GM19397 (cell line): ENCODE results near the gene NFAM1.

ENCODE experiments used
- ATAC-seq: cut with Tn5 transposase; IDR thresholded peaks from one replicate; pipeline ENCODE4 v1.9.1; 2021; ENCODE audit warnings: mild to moderate bottlenecking, moderate library complexity; ENCODE audit not compliant: unreplicated experiment

Gene NFAM1

DNA sequence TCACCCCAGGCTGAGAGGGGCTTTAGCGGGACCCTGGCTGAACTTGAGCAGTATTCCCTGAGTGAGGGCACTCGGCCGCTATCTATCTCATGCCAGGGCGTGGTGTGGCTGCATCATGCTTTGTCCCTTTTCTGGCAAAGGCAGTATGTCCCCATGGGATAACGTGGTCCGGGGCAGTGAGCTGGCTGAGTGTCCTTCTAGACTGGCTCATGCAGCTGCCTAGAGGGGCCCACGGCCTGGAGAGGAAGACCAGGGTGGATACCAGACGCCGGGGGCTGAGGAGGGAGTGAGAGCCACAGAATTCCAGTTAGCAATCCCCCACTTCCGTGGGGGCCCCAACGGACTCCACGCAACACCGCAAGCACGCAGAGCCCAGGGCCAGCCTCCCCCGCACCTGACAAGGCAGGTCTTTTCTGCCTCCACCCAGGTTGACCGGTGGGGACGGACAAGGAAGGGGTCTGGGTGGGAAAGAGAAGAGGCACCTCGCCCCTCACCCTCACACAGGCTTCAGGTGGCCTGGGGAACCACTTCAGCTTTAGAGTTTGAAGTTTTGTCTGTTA lies 15.5 kb downstream of the NFAM1 start:
- no peak for ATAC-seq

GRCh38 chr22:42414565-42415303 lies 17.5 kb downstream of the NFAM1 start:
- ATAC-seq = no peak

DNA sequence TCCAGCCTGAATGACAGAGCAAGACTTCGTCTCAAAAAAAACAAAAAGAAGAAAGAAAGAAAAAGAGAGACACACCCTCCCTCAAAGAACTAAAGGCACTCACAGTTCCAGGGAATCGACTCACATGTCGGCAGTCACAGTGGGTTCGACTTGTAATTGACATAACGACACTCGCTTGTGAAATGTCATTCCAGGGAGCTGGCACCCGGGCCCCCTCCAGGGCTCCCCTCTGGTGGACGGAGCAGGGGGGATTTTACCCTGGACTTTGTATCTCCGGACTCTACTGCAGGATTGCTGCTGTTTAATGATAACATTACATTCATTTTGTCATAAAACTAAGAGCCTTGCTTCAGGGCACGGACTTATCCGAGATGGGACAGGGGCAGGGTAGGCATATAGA lies 18.2 kb downstream of the NFAM1 start:
- no peak for ATAC-seq

- no peak for ATAC-seq
These were observed 19.4 kb downstream of the NFAM1 start for GRCh38 chr22:42412744-42413333.

DNA sequence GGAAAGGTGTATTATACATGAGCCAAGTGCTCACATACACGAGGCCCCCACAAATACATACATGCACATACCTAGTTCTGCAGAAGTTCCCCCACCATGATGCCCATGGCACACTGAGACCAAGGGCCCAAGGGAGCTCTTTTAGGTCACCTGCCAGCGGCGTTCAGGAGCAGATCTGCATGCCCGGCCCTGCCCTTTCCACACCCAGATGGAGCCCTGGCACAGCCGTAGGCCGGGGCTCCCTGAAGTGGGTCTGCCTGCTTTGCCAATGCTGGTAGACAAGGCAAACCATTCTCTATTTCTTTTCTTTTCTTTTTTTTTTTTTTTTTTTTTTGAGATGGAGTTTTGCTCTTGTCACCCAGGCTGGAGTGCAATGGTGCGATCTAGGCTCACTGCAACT lies 21.5 kb downstream of the NFAM1 start:
- ATAC-seq = no peak

DNA sequence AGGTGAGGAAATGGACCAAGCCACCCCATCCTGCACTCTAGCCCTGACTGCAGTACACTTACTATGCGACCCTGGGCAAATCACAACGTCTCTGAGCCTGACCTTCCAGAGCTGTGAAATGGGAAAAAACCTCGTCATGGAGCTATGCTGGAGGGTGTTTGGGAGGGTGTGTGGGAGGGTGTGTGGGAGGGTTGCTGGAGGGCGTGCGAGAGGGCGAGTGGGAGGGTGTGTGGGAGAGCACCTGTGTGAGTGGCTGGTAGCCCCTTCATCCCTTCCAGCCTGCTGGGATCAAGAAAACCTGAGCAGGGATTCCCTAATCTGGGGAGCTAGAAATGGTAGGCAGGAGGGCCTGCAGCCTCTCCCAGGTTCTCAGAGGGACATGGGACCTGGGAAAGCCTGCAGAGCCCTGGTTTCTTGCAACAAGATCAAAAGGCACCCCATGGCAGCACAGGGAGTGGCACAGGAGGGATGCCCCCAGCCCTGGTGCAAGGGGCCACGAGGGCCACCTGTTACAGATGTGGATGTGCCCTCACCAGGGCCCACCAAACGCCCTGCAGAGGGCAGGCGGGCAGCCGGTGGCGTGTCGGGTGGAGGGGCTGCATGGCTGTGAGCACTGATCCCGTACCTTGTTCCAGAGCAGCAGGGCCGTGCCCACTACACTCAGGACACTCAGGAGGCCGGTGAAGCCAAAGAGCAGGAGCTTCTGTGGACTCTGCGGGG lies 23.2 kb downstream of the NFAM1 start:
- no peak for ATAC-seq

DNA sequence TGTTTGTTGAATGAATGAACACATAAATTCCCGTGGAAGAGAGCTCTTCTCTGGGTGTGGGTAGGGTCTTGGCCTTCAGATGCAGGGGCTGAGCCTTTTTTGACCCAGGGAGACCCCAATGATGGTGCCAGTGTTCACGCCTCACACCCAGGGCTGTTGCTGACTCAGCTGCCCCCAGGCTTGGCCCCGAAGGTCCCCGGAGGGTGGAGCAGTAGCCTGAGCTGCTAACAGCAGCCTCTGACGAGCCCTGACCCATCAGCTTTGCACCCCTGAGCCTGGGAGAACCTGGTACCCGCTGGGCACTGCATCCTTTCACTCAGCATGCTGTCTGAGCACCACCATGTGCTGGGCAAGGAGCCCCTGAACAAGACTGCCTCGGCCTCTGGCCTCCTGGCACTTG lies 23.9 kb downstream of the NFAM1 start:
- ATAC-seq = no peak

DNA sequence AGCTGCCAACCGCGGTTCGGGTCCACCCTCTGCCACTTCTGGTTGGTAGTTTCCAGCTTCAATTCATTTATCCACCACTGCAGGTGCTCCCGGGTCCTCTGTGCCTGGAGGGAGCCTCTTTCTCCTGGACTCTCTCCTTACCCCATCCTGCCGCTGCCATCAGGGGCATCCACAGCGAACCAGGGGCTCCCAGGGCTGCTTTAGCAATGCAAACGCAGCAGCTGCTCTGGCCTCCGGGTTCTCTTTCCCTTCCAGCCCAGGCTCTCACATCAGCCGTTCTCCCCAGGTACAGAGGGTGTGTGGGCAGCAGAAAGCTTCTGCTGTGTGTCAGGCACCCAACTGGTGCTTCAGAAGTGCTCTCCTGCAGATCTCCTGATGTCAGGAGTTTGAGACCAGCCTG lies 27.9 kb downstream of the NFAM1 start:
- no peak for ATAC-seq

DNA sequence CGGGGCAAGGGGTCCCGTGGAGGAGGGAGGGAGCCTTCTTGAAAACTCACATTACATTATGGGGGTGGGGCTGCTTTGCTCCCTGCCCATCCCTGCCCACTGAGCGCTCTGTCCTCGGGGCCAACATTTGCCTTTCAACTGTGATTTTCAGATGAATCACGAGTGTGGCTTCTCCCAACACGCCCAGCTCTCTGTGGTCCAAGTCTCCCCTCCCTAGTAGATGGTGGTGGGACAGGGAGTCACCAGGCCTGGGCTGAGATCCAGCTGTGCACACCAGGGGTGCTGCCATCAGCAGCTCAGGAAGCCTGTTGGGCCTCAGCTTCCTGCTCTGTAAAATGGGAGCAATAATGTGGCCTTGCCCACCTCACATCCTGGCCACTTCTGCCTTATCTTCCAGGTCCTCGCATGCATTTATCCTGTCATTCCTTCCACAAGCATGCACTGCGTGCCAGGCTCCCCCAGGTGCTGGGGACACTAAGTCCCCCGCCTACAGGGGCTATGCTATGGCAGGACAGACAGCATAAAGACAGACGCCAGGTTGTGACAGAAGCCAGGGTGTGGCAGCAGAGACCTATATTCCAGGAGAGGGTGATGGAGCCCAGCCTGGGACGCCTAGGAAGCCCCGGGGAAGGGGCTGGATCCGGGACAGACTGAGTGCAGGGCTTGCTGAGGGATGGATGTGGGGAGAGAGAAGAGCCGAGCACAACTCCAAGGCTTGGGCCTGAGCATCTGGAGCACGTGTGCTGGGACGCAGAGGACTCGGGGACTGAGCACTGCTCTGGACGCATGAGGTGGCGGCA lies 30.5 kb downstream of the NFAM1 start:
- no peak for ATAC-seq

GRCh38 chr22:42400811-42401534 lies 31.2 kb downstream of the NFAM1 start:
- ATAC-seq = no peak

DNA sequence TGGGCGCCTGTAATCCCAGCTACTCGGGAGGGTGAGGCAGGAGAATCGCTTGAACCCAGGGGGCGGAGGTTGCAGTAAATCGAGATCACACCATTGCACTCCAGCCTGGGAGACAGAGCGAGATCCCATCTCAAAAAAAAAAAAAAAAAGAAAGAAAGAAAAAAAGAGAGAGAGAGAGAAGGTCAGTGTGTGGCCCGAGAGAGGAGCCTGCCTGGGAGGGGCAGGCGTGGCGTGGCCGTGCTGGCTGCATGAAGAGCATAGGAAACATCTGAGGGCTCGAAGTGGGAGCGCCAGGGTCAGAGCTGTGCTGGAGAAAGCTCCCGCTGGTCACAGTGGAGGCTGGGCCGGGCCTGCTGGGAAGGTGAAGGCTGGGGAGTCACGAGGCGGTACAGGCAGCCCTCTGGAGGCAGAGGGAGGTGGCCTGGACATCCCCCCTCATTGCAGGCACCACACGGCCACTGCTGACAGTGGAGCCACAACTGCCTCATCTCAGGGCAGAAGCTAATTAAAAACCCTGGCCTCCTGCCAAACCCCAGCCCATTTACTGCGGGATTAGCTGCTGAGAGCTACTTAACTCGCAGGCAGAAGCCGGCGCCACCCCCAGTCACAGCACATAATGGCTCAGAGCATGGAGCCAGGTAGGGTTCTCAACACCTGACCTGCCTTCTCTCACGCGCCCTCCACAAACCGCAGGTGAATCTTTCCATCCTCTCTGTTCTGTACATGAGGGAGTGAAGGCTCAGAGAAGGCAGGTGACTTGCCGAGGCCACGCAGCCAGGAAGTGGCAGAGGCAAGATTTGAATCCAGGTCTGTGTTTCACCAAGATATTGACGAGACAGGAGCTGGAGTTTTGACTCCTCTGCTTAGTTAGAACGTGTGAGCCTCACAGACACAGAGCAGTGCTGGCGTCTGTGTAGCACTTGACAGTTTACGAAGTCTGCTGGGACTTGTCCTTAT lies 32.6 kb downstream of the NFAM1 start:
- no peak for ATAC-seq

DNA sequence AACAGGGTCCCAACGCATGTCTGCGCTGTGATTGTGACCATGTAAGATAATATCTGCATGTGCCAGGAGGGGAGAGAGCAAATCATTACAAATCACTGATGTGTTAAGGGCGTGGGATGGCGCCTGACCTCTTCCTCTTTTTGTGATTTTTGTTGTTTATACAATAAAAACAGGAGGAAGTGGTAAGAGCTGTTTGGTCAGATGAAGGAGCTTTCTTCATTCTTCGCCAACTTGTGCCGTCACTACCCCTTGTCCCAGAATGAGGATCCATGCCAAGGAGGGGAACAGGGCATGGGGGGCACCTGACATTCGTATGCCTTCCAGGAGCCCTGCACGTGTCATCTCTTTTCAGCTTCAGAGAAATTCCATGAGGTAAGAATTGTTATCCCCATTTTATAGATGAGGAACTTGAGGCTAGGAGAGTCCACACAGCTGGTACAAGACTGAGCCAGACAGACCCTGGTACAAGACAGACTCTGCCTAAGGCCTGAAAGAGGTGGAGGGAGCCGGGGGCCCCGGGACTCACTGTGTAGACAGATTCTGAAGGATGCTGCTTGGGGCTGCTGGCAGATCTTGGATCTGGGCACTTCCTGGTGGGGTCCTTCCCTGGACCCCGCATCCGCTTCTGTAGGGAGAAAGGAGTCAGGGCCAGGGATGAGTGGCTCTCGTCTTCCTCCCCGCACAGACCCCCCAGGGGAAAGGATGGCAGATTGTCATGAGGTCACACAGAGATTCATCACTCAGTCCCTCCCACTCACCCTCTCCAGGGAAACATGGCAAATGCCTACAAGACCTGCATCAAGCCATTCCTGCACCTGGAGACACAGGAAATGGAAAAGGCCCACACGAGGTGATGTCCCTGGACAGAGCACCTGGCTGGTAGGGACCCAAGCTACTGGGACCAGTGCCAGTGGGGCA lies 34.6 kb downstream of the NFAM1 start:
- no peak for ATAC-seq

DNA sequence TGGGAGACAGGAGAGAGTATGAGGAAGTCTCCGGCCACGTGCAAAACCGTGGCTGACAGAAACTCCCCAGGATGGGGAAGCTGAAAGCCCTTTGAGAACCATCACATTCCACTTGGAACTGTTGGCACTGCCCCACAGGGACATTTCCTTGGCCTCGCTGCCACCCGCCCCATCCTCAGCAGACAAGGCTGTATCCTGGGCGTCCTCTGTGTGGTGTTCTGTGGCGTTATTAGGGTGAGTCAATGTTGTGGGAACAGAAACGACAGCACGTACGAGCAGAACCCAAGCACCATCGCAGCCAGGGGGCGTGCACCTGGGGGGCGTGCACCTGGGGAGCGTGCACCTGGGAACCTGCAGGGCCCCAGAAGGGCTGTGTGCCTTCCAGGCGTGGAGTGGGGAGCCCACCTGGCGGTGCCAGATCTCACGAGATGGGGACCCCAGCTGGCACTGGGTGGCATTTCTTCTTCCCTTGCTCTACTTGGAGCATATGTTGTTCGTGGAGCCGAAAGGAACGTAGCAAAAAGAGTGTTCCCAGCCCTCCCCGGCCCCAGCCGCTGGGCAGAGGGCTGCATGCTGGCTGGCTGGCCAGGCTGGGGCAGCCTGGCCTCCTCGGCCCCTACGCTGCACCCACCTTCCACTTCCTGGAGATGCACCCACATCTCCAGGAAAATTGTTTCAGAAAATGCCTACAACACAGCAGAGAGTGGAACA lies 35.4 kb downstream of the NFAM1 start:
- ATAC-seq = no peak

- no peak for ATAC-seq
These were observed 43.1 kb downstream of the NFAM1 start for GRCh38 chr22:42389143-42389542.

- no peak for ATAC-seq
These were observed 43.9 kb downstream of the NFAM1 start for GRCh38 chr22:42388130-42388797.

DNA sequence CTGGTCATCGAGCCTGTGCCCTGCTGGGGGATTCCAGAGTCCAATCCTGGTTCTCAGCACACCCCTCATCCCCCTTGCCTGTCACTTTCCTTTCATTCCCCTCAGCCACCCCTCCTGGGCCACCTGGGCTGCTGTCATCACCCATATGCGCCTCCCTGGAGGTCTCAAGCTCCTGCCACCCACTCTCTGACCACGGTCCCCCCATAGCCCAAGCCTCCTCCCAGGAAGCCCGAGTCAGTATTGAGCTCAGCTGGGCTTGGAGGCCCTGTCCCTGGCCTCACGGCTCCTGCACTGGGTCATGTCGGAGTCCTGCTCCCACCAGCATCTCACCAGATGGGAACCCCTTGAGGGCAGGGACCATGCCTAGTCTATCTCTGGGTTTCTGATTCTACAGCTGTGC lies 44.6 kb downstream of the NFAM1 start:
- ATAC-seq = no peak

DNA sequence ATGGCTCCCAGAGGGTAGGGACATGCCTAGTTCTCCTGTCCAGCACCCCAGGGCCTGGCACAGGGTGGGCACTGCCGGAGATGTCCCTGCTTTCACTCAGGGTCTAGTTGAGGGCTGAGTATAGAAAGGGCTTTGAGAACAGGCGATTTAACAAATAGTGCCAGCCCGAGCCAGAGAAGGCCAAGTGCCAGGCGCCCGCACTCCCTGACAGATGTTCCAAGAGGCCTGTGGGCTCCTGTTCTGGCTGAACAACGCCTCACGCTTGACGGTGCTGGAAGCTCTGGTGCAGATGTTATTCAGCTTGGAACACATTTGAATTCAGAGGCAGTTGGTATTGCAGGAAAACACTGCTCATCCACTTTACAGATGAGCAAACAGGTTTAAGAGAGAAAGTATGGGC lies 46.5 kb downstream of the NFAM1 start:
- ATAC-seq = no peak
